ENCODE data around the gene PDGFD.
"Not testable (repeated sequence)": the region's sequence is repeated elsewhere in the genome, so short reads cannot be mapped to it uniquely, and the experiment has no call there.

The PDGFD gene

DNA sequence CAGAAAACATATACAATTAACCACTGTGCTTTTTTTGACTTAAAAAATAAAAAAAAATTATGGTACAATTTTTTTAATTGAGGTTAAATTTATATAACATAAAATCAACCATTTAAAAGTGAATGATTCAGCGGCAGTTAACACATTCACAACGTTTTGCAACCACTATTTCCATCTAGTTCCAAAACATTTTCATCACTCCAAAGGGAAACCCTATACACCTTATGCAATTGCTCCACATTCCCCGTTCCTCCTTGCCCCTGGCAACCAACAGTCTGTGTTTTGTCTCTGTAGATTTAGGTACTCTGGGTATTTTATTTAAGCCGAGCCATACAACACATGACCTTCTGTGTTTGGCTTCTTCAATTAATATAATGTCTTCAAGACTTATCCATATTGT lies 112.2 kb downstream of the PDGFD start:
- DNase-seq, result no peak

GRCh38 chr11:104049116-104049515 lies 114.8 kb downstream of the PDGFD start:
- no peak for DNase-seq

- DNase-seq, result not testable (repeated sequence)
Measured at GRCh38 chr11:104046858-104047257, 117.1 kb downstream of the PDGFD start.

- no peak for DNase-seq
Measured at GRCh38 chr11:104046331-104046730, 117.6 kb downstream of the PDGFD start.

DNA sequence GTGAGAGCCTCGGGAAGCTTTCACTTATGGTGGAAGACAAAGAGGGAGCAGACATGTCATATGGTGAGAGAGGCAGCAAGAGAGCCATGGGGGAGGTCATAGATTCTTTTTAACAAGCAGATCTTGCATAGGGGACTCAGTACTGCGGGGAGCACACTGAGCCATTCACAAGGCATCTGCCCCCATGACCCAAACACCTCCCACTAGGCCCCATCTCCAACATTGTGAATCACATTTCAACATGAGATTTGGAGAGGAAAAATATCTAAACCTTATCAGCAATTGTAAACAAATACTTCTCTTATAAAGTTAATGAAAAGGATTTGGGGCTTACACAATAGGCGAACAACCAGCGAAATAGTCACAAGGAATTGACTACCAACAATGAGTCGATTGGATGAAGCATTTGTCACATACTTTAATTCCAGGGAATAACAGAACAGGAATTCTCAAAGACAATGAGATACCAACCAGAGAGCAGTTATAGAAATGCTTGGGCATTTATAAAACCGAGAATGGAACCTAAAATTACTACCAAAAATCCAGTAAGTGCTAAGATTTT lies 120.2 kb downstream of the PDGFD start:
- no peak for DNase-seq

- no peak for DNase-seq
Measured at GRCh38 chr11:104043142-104043541, 120.8 kb downstream of the PDGFD start.

DNA sequence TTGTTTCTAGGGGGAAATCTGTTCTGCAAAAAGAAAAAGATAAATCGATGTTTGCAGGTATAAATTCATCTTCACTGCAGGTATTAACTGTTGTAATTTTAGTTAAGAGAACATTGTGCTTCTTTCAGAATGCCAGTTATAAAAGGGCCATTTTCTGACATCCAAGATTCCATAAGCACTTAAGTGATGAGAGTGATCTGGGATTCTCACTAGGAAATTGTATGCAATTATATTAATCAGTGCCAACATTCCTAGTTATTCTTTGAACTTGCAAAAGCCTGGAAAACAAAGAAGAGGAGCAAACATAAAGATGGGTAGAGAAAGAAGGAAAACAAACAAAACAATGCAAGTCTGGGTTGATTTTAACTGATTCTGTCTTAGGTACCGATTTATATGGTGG lies 122.2 kb downstream of the PDGFD start:
- DNase-seq, result no peak

DNA sequence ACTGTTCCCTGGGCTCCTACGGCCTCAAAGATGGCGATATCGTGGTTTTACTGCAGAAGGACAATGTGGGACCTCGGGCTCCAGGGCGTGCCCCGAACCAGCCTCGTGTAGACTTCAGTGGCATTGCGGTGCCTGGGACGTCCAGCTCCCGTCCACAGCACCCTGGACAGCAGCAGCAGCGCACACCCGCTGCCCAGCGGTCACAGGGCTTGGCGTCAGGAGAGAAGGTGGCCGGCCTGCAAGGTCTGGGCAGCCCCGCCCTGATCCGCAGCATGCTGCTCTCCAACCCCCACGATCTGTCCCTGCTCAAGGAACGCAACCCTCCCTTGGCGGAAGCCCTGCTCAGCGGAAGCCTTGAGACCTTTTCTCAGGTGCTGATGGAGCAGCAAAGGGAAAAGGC lies 127.0 kb downstream of the PDGFD start:
- no peak for DNase-seq

DNA sequence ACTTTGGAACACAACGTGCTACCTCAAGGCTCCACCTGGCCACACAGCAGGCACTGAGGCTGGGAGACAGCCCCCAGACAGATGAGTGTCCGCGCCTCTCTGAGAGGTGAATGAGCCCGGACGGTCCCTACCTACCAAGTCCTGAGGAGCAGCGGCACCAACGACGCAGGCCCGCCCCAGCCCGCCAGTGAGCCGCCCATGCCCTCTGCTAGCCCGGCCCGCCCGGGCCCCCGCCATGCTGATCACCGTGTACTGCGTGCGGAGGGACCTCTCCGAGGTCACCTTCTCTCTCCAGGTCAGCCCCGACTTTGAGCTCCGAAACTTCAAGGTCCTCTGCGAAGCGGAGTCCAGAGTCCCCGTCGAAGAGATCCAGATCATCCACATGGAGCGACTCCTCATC lies 127.4 kb downstream of the PDGFD start, which contains the start of gene DDI1:
Gene DDI1 (plus strand): TSS at position 53 of the 400 bp plus-strand sequence. CDS start 183 bp downstream, at position 236.
- DNase-seq, result no peak

GRCh38 chr11:104033561-104033960 lies 130.4 kb downstream of the PDGFD start:
- DNase-seq, result no peak

DNA sequence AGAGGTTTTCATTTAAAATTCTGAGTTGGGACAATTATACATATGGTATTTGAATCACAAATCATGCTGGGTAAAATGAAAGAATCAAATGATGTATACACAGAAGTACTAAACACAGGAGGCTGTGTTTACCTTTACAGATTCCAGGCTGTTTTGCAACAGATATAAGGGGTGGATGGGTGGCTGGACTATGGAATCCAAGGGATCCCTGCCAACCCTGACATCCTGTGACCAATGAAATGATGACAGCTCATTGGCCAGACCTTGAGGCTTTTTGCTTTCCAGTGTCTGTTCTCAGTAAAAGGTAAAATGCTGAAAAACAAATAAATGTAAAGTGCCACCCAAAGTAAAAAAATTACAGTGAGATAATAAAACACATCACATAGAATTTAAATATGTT lies 130.8 kb downstream of the PDGFD start:
- no peak for DNase-seq

DNA sequence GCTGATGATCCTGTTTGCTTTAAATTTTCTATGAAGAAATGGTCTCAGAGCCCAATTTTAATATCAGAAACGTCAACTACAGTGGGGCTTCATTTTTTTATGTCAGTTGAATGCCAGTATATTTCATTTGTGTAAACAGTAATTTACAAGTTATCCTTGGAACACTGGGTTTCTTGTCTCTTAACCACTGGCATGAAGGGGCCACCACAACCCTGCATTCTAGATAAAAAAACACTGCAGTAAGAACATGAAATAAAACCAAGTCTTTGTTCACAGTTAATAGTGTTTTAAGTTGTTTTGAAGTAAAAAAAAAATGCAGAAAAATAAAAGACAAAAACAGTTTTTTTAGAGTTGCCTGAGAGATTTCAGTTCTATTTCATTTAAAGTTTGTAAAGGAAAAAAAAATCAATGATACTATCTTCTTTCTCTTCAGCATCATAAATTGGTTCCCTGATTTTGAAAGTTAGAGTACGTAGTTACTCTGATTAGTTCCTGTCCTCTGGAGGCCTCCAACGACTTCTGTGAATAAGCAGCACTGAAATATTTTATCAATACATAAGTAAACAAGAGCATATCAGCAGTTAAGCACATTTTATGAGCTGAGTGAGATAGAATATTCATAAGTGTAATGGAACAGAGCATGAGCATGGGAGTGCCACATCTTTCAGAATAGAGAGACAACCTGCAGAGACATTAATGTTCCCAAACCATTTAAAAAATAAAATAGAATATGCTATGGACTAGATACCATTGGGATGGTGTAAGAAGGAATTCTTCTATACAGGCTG lies 135.3 kb downstream of the PDGFD start:
- DNase-seq, result no peak

DNA sequence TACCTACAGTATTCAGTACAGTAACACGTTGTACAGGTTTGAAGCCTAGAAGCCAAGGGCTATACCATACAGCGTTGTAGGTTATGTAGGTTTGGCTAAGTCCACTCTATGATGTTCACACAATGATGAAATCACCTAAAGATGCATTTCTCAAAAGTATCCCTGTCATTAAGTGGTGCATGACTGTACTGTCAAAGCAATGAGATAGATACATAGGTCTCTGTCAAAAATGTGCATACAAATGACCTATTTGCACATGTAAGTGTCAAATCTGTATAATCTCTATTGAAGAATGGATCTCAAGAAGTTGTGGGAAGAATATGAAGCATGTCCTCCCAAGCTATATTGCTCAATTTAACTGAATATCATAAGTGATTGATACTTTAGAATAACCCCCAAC lies 139.4 kb downstream of the PDGFD start:
- DNase-seq, result no peak

GRCh38 chr11:104015649-104016415 lies 148.1 kb downstream of the PDGFD start:
- no peak for DNase-seq

DNA sequence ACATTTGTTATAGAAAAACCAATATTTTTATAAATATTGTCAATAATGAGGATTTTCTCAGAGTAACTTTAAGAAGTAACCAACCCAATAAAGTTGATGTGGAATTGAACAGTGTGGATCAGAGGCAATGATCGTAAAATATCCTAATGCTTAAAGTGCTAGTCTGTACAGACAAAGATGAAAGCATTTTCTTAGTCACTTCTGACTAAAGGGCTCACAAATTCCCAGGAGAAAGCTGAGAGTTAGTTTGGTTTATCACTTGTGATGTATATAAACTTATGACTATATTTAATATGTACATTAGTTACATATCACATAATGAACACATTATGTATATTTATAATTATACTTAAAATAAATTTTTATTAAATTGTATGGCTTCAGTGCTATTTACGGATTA lies 152.9 kb downstream of the PDGFD start:
- no peak for DNase-seq

GRCh38 chr11:104009744-104010143 lies 154.2 kb downstream of the PDGFD start:
- DNase-seq, result no peak

DNA sequence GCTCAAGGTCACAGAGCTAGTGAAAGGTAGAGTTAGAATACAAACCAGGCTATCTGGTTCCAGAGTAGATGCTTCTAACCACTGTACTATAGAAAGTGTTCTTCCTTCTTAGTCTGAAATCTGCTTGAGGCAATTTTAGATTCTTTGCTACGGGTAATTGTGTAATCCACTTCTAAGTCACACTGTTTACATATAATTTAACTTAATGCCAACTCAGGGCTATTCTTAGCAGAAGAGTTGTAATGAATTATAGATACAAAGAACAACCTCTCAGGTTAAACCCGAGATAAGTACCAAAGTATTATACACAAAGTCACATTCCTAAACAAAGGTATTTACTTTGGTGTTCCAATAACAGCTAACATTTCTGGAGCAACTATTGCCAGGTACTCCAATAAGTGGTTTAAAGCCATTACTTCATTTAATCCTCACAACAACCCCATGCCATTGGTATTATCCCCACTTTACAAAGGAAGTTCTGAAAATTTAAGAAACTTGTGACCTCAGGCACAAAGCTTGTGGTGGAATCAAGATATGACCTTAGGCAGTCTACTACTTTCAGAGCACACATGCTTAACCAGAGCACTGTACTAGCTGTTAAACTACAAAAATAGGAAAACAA lies 158.6 kb downstream of the PDGFD start:
- no peak for DNase-seq

DNA sequence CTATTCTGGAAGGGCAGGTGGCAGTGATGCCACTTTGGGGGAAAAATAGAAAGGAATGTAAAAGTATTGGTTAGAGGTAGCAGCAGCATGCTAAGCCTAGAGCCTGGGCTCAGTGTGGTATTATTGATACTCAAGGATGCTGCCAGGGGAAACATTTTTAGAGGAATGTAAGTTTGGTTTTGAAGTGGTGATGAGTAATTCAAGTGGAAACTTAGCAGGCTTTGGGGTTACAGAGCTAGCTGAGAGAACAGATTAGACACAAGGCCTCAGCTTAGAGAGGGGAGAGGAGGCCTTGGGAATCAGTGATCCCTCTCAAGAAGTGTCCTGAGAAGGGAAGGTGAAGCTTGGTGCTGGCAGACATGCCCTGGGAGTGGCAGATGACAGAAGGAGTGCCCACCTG lies 160.5 kb downstream of the PDGFD start:
- DNase-seq, result no peak

DNA sequence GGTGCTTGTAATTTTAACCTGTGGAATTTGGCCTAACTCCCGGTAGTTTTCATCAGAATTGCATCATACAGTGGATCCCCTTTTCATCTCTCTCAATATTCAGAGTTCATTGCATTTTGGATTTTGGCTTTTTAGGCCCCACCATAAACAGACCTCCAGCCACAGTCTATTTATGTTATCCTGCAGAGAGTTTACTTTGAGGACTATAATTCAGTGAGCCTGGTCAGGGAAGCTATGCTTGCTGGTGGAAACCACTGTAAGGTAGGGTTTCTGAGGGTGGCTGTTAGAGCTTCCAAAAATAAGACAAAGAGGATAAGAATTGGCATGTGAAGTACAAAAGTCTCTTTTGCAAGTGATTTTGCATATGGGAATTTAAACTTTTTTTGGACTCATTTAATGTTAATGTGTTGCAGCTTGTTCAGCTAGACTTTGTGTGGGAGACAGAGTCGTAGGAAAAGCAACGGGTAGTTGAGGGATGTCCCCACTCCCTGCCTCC lies 162.3 kb downstream of the PDGFD start:
- no peak for DNase-seq

GRCh38 chr11:104000798-104001197 lies 163.1 kb downstream of the PDGFD start:
- no peak for DNase-seq

- no peak for DNase-seq
Measured at GRCh38 chr11:103998826-103999508, 165.0 kb downstream of the PDGFD start.

DNA sequence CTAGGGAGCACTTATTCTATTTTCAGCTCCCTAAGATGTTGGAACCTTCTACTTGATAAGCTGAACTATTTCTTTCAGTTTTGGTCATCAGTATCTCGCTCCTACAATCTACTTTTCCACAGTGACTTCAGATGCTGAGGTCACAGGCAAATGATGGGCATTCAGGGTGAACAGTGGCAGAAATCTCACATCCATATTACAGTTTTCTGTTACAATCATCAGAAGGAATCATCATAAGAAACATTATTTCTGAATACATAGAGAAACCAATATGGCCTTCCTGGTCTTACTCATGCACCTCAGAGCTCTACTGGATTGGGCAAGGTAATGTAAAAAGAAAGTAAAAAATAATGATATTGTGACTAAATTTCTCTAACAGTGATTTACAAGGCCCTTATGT lies 166.9 kb downstream of the PDGFD start:
- no peak for DNase-seq

DNA sequence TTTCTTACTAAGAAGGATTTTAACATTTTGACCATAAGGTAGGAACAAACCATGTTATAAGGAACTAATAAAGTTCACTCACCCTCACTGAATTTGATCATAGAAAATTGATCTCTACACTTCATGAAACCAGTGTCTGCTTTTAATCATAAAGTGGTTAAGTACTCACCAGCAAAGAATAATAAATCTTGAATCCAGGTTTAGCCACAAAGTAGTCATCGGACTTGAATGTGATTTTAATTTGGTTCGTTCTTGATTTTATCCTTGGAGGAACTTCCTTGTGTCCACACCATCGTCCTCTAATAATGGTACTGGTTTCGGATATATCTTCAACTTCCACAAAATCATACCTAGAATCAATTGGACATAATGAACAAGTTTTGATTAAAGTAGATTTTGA lies 168.1 kb downstream of the PDGFD start:
- no peak for DNase-seq

Data from effector CD4-positive, alpha-beta T cell (primary cell).